IMR-90 (cell line): ENCODE measurements around the gene ZRANB3. TPM values are rescaled to one million over a fixed set of nuclear protein-coding genes. Genes with fewer than 3 reads are reported as not detected.
"Not testable (repeated sequence)": the region's sequence is repeated elsewhere in the genome, so short reads cannot be mapped to it uniquely, and the experiment has no call there.

ENCODE experiments used
- ATAC-seq: fragments of 200-7000 bp; cut with Tn5 transposase; 2 replicates; pipeline ENCODE4 v1.9.1; 2020; ENCODE audit warnings: low read depth, mild to moderate bottlenecking, moderate library complexity
- BruUV-seq: library from RNA; stranded (reverse); fragments of 400-500 nt; replicated peaks from 2 replicates; lab custom pipeline; 2021; lab: Mats Ljungman, UMichigan
- CTCF ChIA-PET: fragments of 300-600 bp; formaldehyde crosslinking; extraction: SDS; loops from one replicate; lab custom pipeline; 2021; ENCODE audit warnings: antibody characterized with exemption; lab: Yijun Ruan, JAX
- POLR2A ChIA-PET: fragments of 300-600 bp; sonication (Branson Sonifier 250); formaldehyde crosslinking; loops from one replicate; lab custom pipeline; 2022; ENCODE audit warnings: antibody characterized with exemption; ENCODE audit not compliant: unreplicated experiment; lab: Charles Lee
- DNase-seq: peaks from one replicate; pipeline ENCODE4 v3.0.0; 2013
- H2AFZ ChIP-seq: replicated peaks from 2 replicates; pipeline ENCODE3; 2013; ENCODE audit warnings: low read length, mild to moderate bottlenecking; ENCODE audit not compliant: poor library complexity
- H2AK5ac ChIP-seq: 2 replicates; pipeline ENCODE4 v1.6.1; 2013; ENCODE audit warnings: low read depth, low read length, inconsistent platforms
- H2AK9ac ChIP-seq: replicated peaks from 2 replicates; pipeline ENCODE3; 2013; ENCODE audit warnings: mild to moderate bottlenecking, low read depth, low read length, moderate library complexity; ENCODE audit not compliant: poor library complexity
- H2BK120ac ChIP-seq: 2 replicates; pipeline ENCODE4 v1.6.1; 2013; ENCODE audit warnings: low read depth, low read length, inconsistent platforms
- H2BK15ac ChIP-seq: 3 replicates; pipeline ENCODE4 v1.6.1; 2013; ENCODE audit warnings: low read depth, low read length, inconsistent platforms
- H2BK20ac ChIP-seq: 2 replicates; pipeline ENCODE4 v1.6.1; 2013; ENCODE audit warnings: low read depth, mild to moderate bottlenecking, inconsistent platforms, low read length, moderate library complexity
- H2BK5ac ChIP-seq: 2 replicates; pipeline ENCODE4 v1.6.1; 2013; ENCODE audit warnings: mild to moderate bottlenecking, low read depth, low read length, inconsistent platforms; ENCODE audit not compliant: poor library complexity, severe bottlenecking
- H3K14ac ChIP-seq: replicated peaks from 2 replicates; pipeline ENCODE4 v1.6.1; 2013; ENCODE audit warnings: low read depth, low read length, inconsistent platforms
- H3K18ac ChIP-seq: 2 replicates; pipeline ENCODE4 v1.6.1; 2013; ENCODE audit warnings: low read depth, low read length, control low read depth
- H3K23ac ChIP-seq: 2 replicates; pipeline ENCODE4 v1.6.1; 2013; ENCODE audit warnings: low read depth, low read length, inconsistent platforms
- H3K27ac ChIP-seq: 2 replicates; pipeline ENCODE4 v1.5.1; 2013; ENCODE audit warnings: mild to moderate bottlenecking, control low read depth, low read length; ENCODE audit not compliant: insufficient read depth
- H3K27me3 ChIP-seq: 2 replicates; pipeline ENCODE4 v1.6.1; 2013; ENCODE audit warnings: low read length; ENCODE audit not compliant: control insufficient read depth, insufficient read depth
- H3K36me3 ChIP-seq: 2 replicates; pipeline ENCODE4 v1.6.1; 2013; ENCODE audit warnings: low read length, mixed read lengths; ENCODE audit not compliant: control insufficient read depth, insufficient read depth
- H3K4ac ChIP-seq: 2 replicates; pipeline ENCODE4 v1.6.1; 2013; ENCODE audit warnings: low read depth, low read length, inconsistent platforms
- H3K4me1 ChIP-seq: 2 replicates; pipeline ENCODE4 v1.6.1; 2013; ENCODE audit warnings: low read length, mixed read lengths; ENCODE audit not compliant: control insufficient read depth, insufficient read depth
- H3K4me2 ChIP-seq: 2 replicates; pipeline ENCODE4 v1.6.1; 2013; ENCODE audit warnings: low read depth, mild to moderate bottlenecking, control low read depth, low read length, moderate library complexity
- H3K4me3 ChIP-seq: 2 replicates; pipeline ENCODE4 v1.5.1; 2013; ENCODE audit warnings: low read depth, mild to moderate bottlenecking, control low read depth, low read length, moderate library complexity; ENCODE audit not compliant: insufficient read depth
- H3K56ac ChIP-seq: 2 replicates; pipeline ENCODE4 v1.6.1; 2013; ENCODE audit warnings: low read length, inconsistent platforms; ENCODE audit not compliant: insufficient read depth; ENCODE audit errors: extremely low read depth
- H3K79me1 ChIP-seq, 2 experiments: 2 replicates each; pipeline ENCODE4 v1.6.1; 2013; ENCODE audit warnings: low read length in 2 of 2, inconsistent platforms in 1 of 2, low read depth in 1 of 2
- H3K9ac ChIP-seq: 2 replicates; pipeline ENCODE4 v1.6.1; 2013; ENCODE audit warnings: low read depth, low read length, control low read depth
- H3K9me1 ChIP-seq: 2 replicates; pipeline ENCODE4 v1.6.1; 2013; ENCODE audit warnings: low read length, inconsistent platforms; ENCODE audit not compliant: insufficient read depth
- H3K9me3 ChIP-seq: 2 replicates; pipeline ENCODE4 v1.6.1; 2013; ENCODE audit warnings: low read length; ENCODE audit not compliant: control insufficient read depth, insufficient read depth
- H4K20me1 ChIP-seq: 2 replicates; pipeline ENCODE4 v1.6.1; 2013; ENCODE audit warnings: low read length, inconsistent platforms; ENCODE audit not compliant: insufficient read depth
- H4K5ac ChIP-seq: 2 replicates; pipeline ENCODE4 v1.6.1; 2013; ENCODE audit warnings: mild to moderate bottlenecking, low read depth, low read length, control low read depth
- H4K8ac ChIP-seq, 2 experiments: 2 replicates each; pipeline ENCODE4 v1.6.1; 2013; ENCODE audit warnings: low read depth in 2 of 2, low read length in 2 of 2, control low read depth in 1 of 2, inconsistent platforms in 1 of 2
- H4K91ac ChIP-seq: 2 replicates; pipeline ENCODE4 v1.6.1; 2013; ENCODE audit warnings: low read depth, low read length, inconsistent platforms; ENCODE audit not compliant: insufficient read depth
- RFX5 ChIP-seq: IDR thresholded peaks from 2 replicates; pipeline ENCODE4 v1.8.0; 2012; ENCODE audit warnings: low read depth, mild to moderate bottlenecking, low read length, moderate library complexity
- SMC3 ChIP-seq: fragments of 150-350 bp; IDR thresholded peaks from 2 replicates; pipeline ENCODE4 v1.6.1; 2016; ENCODE audit warnings: low read depth, mild to moderate bottlenecking, antibody characterized with exemption, low read length, moderate library complexity
- WGBS, 2 experiments: methylation state at CpG; one replicate each; pipeline versions ENCODE4 v1.1.5 to v1.1.7; 2013; ENCODE audit warnings: missing lambda C conversion rate in 2 of 2; ENCODE audit not compliant: insufficient read length in 1 of 2; ENCODE audit errors: extremely low coverage in 2 of 2; 5-methylcytosine and 5-hydroxymethylcytosine counted together
- dilution Hi-C: fragments of 300-500 bp; cut with HindIII; formaldehyde crosslinking; loops from one replicate; pipeline ENCODE4 v1.14.3; 2018; ENCODE audit warnings: low sequenced_read_pairs; ENCODE audit not compliant: unreplicated experiment
- in situ Hi-C: fragments of 300-500 bp; cut with MboI; formaldehyde crosslinking; loops from 3 replicates; pipeline ENCODE4 v1.14.3; 2019; ENCODE audit warnings: low sequenced_read_pairs, inconsistent platforms, mixed read lengths
- intact Hi-C: fragments of 100-400 bp; cut with micrococcal nuclease; formaldehyde crosslinking; loops from 2 replicates; pipeline ENCODE4 v1.10.0; 2022
- polyA plus RNA-seq, 3 experiments: library from polyadenylated mRNA; depleted of rRNA; stranded (reverse); fragments of >200 nt; gene quantifications; 2 replicates each; pipeline ENCODE4 v1.2.3, GENCODE V29; 2012; ENCODE audit warnings: low replicate concordance in 1 of 3
- total RNA-seq: library from RNA; depleted of rRNA; stranded (reverse); fragments of >200 nt; gene quantifications from 2 replicates; pipeline ENCODE4 v1.2.3, GENCODE V29; 2012

The ZRANB3 gene
- total and polyA plus RNA-seq, 2 of the 4 experiments (the other 2 are of a cell fraction) = 3.4 to 9.3 TPM

GRCh38 chr2:135113322-135113721, 417.7 kb downstream of the ZRANB3 start:
- no peaks in the 10 kb centered on the region; the same call in 1 of the 2 replicates for H3K9me1 ChIP-seq
- no peak overlapping the region for H2AK5ac ChIP-seq
- in situ Hi-C loops = no loop called here
- no peak overlapping the region for H4K91ac ChIP-seq
- H3K4me1 ChIP-seq = no peaks in the 10 kb centered on the region; the same call in 1 of the 2 replicates
- H2BK20ac ChIP-seq = no peak overlapping the region
- peaks cover 12% of the 10 kb centered on the region for H3K36me3 ChIP-seq
- H3K4me3 ChIP-seq = no peak overlapping the region
- no peak for ATAC-seq
- H3K14ac ChIP-seq = no peak overlapping the region
- no peak overlapping the region for H2BK15ac ChIP-seq
- POLR2A ChIA-PET = no interaction called here
- DNase-seq = no peak
- no CpG with 5 or more reads among the region's 3 CpGs for whole genome bisulfite sequencing, 2 experiments
- no peak overlapping the region for H2BK5ac ChIP-seq
- peaks cover 12 to 15% of the 10 kb centered on the region in 2 experiments for H3K79me1 ChIP-seq
- BruUV-seq = no TSS peak
- H3K9ac ChIP-seq = no peak overlapping the region
- H3K4me2 ChIP-seq = no peak overlapping the region
- no peak overlapping the region for H3K27ac ChIP-seq
- H4K8ac ChIP-seq = no peak overlapping the region
- intact Hi-C loops = no loop called here
- H2AK9ac ChIP-seq = no peak overlapping the region
- no peak overlapping the region for H3K23ac ChIP-seq
- H2BK120ac ChIP-seq = no peak overlapping the region
- no peak overlapping the region for H4K5ac ChIP-seq
- no peaks in the 10 kb centered on the region for H4K20me1 ChIP-seq
- CTCF ChIA-PET = interaction anchor here (0.6 to 0.7 kb wide), 2 partner anchors 25 to 1243 kb away, joined by 3 to 7 read pairs; no protein-coding TSS in a partner anchor
- dilution Hi-C loops = no loop called here
- H3K4ac ChIP-seq = no peak overlapping the region
- no peaks in the 10 kb centered on the region for H3K27me3 ChIP-seq
- no peak for TF ChIP-seq RFX5
- TF ChIP-seq SMC3 = no peak
- H3K9me3 ChIP-seq = no peaks in the 10 kb centered on the region
- no peak overlapping the region for H3K56ac ChIP-seq
- H3K18ac ChIP-seq = no peak overlapping the region
- no peak overlapping the region for H2AFZ ChIP-seq

- H2BK20ac ChIP-seq, H2AK9ac ChIP-seq, H2AFZ ChIP-seq, H3K9me3 ChIP-seq, H2BK15ac ChIP-seq, H3K18ac ChIP-seq, H2BK120ac ChIP-seq, intact Hi-C loops, BruUV-seq, CTCF ChIA-PET, H4K8ac ChIP-seq, H3K56ac ChIP-seq, in situ Hi-C loops, H3K4me3 ChIP-seq, H2AK5ac ChIP-seq, H4K20me1 ChIP-seq, dilution Hi-C loops, H3K27ac ChIP-seq, H3K4ac ChIP-seq, H4K5ac ChIP-seq, H2BK5ac ChIP-seq, ATAC-seq, H3K27me3 ChIP-seq, H3K36me3 ChIP-seq, DNase-seq, H3K4me1 ChIP-seq, H3K23ac ChIP-seq, H3K4me2 ChIP-seq, H3K14ac ChIP-seq, H4K91ac ChIP-seq, H3K9me1 ChIP-seq, H3K9ac ChIP-seq: not testable (repeated sequence)
- POLR2A ChIA-PET = interaction anchor here (0.6 kb wide), 1 partner anchor 51 kb away, joined by 3 read pairs; no protein-coding TSS in a partner anchor
- no CpG with 5 or more reads among the region's 56 CpGs for WGBS, 2 experiments
- peaks cover 14 to 17% of the 10 kb centered on the region in 2 experiments for H3K79me1 ChIP-seq
These were observed 425.3 kb downstream of the ZRANB3 start for GRCh38 chr2:135105513-135106316.
